CD4-positive, alpha-beta memory T cell (primary cell): ENCODE measurements around the gene MOGAT1. TPM values are rescaled to one million over a fixed set of nuclear protein-coding genes. Genes with fewer than 3 reads are reported as not detected.

Source experiments
- polyA plus RNA-seq, 2 donors: library from polyadenylated mRNA; unstranded; fragments of 300-500 nt; fragmentation: Illumina TruSeq; gene quantifications; one replicate each; pipeline ENCODE4 v1.2.3, GENCODE V29; 2021
- total RNA-seq, 2 experiments: library from RNA; stranded (reverse); gene quantifications; one replicate each; pipeline ENCODE4 v1.2.3, GENCODE V29; 2021

MOGAT1 gene
- total and polyA plus RNA-seq, 4 experiments from 2014 or later, result not detected

Other genes with a start within 250 kb of the MOGAT1 start
- 1 to 10 TPM; 8.8 to 9.9 TPM for gene SGPP2, start 247.1 kb upstream of the MOGAT1 start, total RNA-seq
- gene SGPP2, start 247.1 kb upstream of the MOGAT1 start, polyA plus RNA-seq, result 1 to 10 TPM; 2.1 to 2.2 TPM
- gene FARSB, start 15.6 kb upstream of the MOGAT1 start, total RNA-seq, result 10 to 100 TPM; 11.2 to 11.8 TPM
- 10 to 100 TPM; 26.1 to 36.8 TPM for gene FARSB, start 15.6 kb upstream of the MOGAT1 start, polyA plus RNA-seq
- 10 to 100 TPM; 24.8 to 30.9 TPM for gene ACSL3, start 189.4 kb downstream of the MOGAT1 start, total RNA-seq
- 10 to 100 TPM; 25.2 to 26.5 TPM for gene ACSL3, start 189.4 kb downstream of the MOGAT1 start, polyA plus RNA-seq